ENCODE results near the gene NMNAT1.
"Not testable (repeated sequence)": the region's sequence is repeated elsewhere in the genome, so short reads cannot be mapped to it uniquely, and the experiment has no call there.

NMNAT1 gene

GRCh38 chr1:10020678-10021077 lies 77.4 kb downstream of the NMNAT1 start:
- not testable (repeated sequence) for DNase-seq

GRCh38 chr1:10021992-10022391 lies 78.7 kb downstream of the NMNAT1 start:
- not testable (repeated sequence) for DNase-seq

GRCh38 chr1:10022656-10023055 lies 79.4 kb downstream of the NMNAT1 start:
- no peak for DNase-seq

- no peak for DNase-seq
Measured at GRCh38 chr1:10025354-10025753, 82.1 kb downstream of the NMNAT1 start.

GRCh38 chr1:10027027-10027426 lies 83.8 kb downstream of the NMNAT1 start:
- no peak for DNase-seq

- not testable (repeated sequence) for DNase-seq
Measured at GRCh38 chr1:10028956-10029500, 85.8 kb downstream of the NMNAT1 start.

GRCh38 chr1:10031461-10031860 lies 88.2 kb downstream of the NMNAT1 start:
- no peak for DNase-seq

GRCh38 chr1:10032590-10033358 lies 89.5 kb downstream of the NMNAT1 start, which contains the start of gene UBE4B:
Gene UBE4B (plus strand): TSS chr1:10032958. CDS start chr1:10033671, 713 bp downstream.
- DNase-seq: peak; percentile 99

- DNase-seq: no peak
Measured at GRCh38 chr1:10033359-10033845, 90.1 kb downstream of the NMNAT1 start.
